Measurements from ENCODE around the gene EMX2.

The EMX2 gene

GRCh38 chr10:117539361-117539773, 3.2 kb upstream of the EMX2 start:
- Histone ChIP-seq H3K27me3 (ENCODE audit: control insufficient read depth in 1 of 2, insufficient read depth in 2 of 2, low read length in 2 of 2) (peaks cover 83 to 92% of the 10 kb centered on the region in 2 donors), H3K27ac (ENCODE audit: low read length) (no peak overlapping the region), H3K4me3 (ENCODE audit: low read length in 2 of 2) (no peak overlapping the region), H3K4me1 (ENCODE audit: control insufficient read depth, insufficient read depth, low read length) (peaks cover 48% of the 10 kb centered on the region), H3K9me3 (ENCODE audit: control insufficient read depth in 2 of 2, low read length in 2 of 2) (no peaks in the 10 kb centered on the region), H3K36me3 (ENCODE audit: control insufficient read depth in 2 of 2, insufficient read depth in 2 of 2, low read length in 2 of 2) (no peaks in the 10 kb centered on the region), H3K9ac (ENCODE audit: low read length in 2 of 2) (no peak overlapping the region)

DNA sequence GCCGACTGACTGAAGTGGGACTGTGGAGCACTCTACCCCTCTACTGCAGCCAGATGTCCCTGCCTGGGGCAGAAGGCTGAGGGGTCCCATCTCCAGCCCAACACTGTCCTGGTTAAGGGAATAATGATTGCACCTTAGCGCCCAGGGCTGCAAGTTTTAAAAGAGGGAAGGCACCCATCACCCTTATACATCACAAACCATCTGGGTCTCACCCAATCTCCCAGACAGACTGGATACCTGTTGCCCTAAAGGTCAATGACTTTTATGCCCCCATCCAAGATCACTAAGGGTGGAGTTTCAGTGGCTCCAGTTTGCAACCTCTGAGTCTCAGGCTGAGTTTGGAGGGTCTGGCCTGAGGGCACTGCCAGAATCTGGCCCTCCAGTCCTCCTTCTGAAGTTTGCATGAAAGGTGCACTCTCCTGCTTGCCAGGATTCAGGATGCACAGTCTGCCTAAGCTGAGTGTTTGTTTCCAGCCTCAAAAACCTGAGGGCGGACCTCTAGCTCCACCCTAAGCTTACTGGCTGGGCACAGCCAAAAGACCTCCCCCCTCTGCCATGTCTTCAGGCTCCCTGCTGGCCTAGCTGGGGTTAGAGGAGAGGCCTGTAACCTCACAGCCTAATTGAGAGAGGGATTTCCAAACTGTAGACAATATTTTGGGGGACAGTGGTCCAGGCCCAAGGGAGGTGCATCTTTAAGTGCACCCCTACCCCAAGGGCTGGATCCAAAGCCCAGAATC, 2.5 kb upstream of the EMX2 start:
- Histone ChIP-seq H3K36me3 (ENCODE audit: control insufficient read depth in 2 of 2, insufficient read depth in 2 of 2, low read length in 2 of 2) (no peaks in the 10 kb centered on the region), H3K4me3 (ENCODE audit: low read length in 2 of 2) (no peak overlapping the region), H3K27ac (ENCODE audit: low read length) (no peak overlapping the region), H3K9ac (ENCODE audit: low read length in 2 of 2) (no peak overlapping the region), H3K27me3 (ENCODE audit: control insufficient read depth in 1 of 2, insufficient read depth in 2 of 2, low read length in 2 of 2) (peaks cover 83 to 92% of the 10 kb centered on the region in 2 donors), H3K4me1 (ENCODE audit: control insufficient read depth, insufficient read depth, low read length) (peaks cover 48% of the 10 kb centered on the region), H3K9me3 (ENCODE audit: control insufficient read depth in 2 of 2, low read length in 2 of 2) (no peaks in the 10 kb centered on the region)

- H3K27me3 ChIP-seq (ENCODE audit: control insufficient read depth in 1 of 2, insufficient read depth in 2 of 2, low read length in 2 of 2), result peaks cover 82 to 92% of the 10 kb centered on the region in 2 donors
- H3K27ac ChIP-seq (ENCODE audit: low read length), result no peak overlapping the region
- no peaks in the 10 kb centered on the region for H3K36me3 ChIP-seq (ENCODE audit: control insufficient read depth in 2 of 2, insufficient read depth in 2 of 2, low read length in 2 of 2)
- peaks cover 49% of the 10 kb centered on the region for H3K4me1 ChIP-seq (ENCODE audit: control insufficient read depth, insufficient read depth, low read length)
- H3K9me3 ChIP-seq (ENCODE audit: control insufficient read depth in 2 of 2, low read length in 2 of 2), result no peaks in the 10 kb centered on the region
- H3K9ac ChIP-seq (ENCODE audit: low read length in 2 of 2), result no peak overlapping the region
- no peak overlapping the region for H3K4me3 ChIP-seq (ENCODE audit: low read length in 2 of 2)
Measured at GRCh38 chr10:117540640-117541404, 1.7 kb upstream of the EMX2 start.

- Histone ChIP-seq H3K36me3 (ENCODE audit: control insufficient read depth in 2 of 2, insufficient read depth in 2 of 2, low read length in 2 of 2) (no peaks in the 10 kb centered on the region), H3K9me3 (ENCODE audit: control insufficient read depth in 2 of 2, low read length in 2 of 2) (no peaks in the 10 kb centered on the region), H3K9ac (ENCODE audit: low read length in 2 of 2) (no peak overlapping the region), H3K4me3 (ENCODE audit: low read length in 2 of 2) (no peak overlapping the region), H3K27me3 (ENCODE audit: control insufficient read depth in 1 of 2, insufficient read depth in 2 of 2, low read length in 2 of 2) (peaks cover 81 to 92% of the 10 kb centered on the region in 2 donors), H3K4me1 (ENCODE audit: control insufficient read depth, insufficient read depth, low read length) (peaks cover 51% of the 10 kb centered on the region), H3K27ac (ENCODE audit: low read length) (no peak overlapping the region)
Measured at GRCh38 chr10:117541405-117541908, 1.1 kb upstream of the EMX2 start.

DNA sequence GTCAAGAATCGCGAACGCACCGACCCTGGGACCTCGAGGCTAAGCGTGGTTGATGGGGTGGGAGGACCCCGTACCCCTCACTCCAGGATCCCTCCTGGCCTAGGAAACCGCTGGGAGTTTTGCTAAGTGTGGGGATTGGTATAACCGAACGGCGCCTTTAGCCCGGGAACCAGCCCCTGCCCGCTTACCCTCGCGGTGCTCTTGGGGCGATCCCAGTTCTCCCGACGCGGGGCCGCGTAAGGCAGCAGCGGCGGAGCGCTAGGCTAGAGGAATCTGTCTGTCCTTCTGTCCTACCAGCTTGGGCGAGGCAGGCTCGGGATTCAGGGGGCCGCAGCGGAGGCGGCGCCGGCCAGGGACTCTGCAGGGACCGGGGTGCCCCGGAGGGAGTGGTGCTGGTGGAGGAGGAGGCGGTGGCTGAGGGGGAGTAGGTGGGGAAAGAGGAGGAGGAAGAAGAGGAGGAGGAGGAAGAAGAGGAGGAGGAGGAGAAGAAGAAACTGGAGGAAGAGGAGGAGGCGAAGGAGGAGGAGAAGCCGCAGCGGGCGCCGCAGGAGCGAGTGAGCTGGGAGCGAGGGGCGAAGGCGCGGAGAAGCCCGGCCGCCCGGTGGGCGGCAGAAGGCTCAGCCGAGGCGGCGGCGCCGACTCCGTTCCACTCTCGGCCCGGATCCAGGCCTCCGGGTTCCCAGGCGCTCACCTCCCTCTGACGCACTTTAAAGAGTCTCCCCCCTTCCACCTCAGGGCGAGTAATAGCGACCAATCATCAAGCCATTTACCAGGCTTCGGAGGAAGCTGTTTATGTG, 439 bp upstream of the EMX2 start:
- Histone ChIP-seq H3K4me1 (ENCODE audit: control insufficient read depth, insufficient read depth, low read length) (peaks cover 52% of the 10 kb centered on the region), H3K4me3 (ENCODE audit: low read length in 2 of 2) (peak overlapping the region in 1 of 2 donors; percentile 22), H3K27me3 (ENCODE audit: control insufficient read depth in 1 of 2, insufficient read depth in 2 of 2, low read length in 2 of 2) (peaks cover 81 to 92% of the 10 kb centered on the region in 2 donors), H3K27ac (ENCODE audit: low read length) (no peak overlapping the region), H3K36me3 (ENCODE audit: control insufficient read depth in 2 of 2, insufficient read depth in 2 of 2, low read length in 2 of 2) (no peaks in the 10 kb centered on the region), H3K9me3 (ENCODE audit: control insufficient read depth in 2 of 2, low read length in 2 of 2) (no peaks in the 10 kb centered on the region), H3K9ac (ENCODE audit: low read length in 2 of 2) (no peak overlapping the region)

GRCh38 chr10:117543225-117544003, 868 bp downstream of the EMX2 start:
- peaks cover 44% of the 10 kb centered on the region for H3K4me1 ChIP-seq (ENCODE audit: control insufficient read depth, insufficient read depth, low read length)
- H3K27me3 ChIP-seq (ENCODE audit: control insufficient read depth in 1 of 2, insufficient read depth in 2 of 2, low read length in 2 of 2), result peaks cover 83 to 92% of the 10 kb centered on the region in 2 donors
- peak overlapping the region; percentile 8 to 66 for H3K4me3 ChIP-seq (ENCODE audit: low read length in 2 of 2)
- no peak overlapping the region for H3K9ac ChIP-seq (ENCODE audit: low read length in 2 of 2)
- no peaks in the 10 kb centered on the region for H3K36me3 ChIP-seq (ENCODE audit: control insufficient read depth in 2 of 2, insufficient read depth in 2 of 2, low read length in 2 of 2)
- H3K27ac ChIP-seq (ENCODE audit: low read length), result no peak overlapping the region
- H3K9me3 ChIP-seq (ENCODE audit: control insufficient read depth in 2 of 2, low read length in 2 of 2), result no peaks in the 10 kb centered on the region

DNA sequence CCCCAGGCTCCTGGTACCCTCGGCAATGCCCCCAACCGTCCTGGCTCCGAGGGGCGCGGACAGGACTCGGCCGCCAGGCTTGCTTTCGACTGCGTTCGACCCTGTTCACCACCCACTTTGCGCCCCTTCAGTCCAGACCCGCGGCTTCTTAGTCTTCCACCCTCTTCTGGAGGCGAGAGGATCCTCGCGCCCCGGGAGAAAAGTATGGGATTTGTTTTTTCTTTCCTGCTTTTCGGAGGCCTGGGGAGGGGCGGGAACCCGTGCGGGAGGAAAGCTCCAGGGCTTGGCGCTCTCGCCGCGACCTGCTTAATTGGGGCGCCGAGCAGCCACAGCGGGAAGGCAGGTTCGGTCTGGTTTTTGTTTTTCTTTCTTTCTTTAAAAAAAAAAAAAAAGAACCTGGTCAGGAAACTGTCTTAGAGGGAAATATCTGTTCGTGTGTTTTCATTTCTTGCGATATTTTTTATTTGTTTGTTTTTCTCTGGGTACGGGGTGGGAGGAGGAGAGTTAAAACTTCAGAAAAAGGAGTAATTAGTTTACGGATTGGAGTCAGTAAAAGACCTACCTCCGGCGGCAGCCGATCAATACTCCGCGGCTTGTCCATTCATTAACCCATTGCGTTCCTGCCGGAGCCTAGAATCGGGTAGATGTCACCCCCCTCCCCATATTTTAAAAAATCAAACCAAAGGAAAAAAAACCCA, 1.6 kb downstream of the EMX2 start:
- Histone ChIP-seq H3K27ac (ENCODE audit: low read length) (no peak overlapping the region), H3K4me3 (ENCODE audit: low read length in 2 of 2) (peak overlapping the region; percentile 8 to 66), H3K9me3 (ENCODE audit: control insufficient read depth in 2 of 2, low read length in 2 of 2) (no peaks in the 10 kb centered on the region), H3K9ac (ENCODE audit: low read length in 2 of 2) (no peak overlapping the region), H3K4me1 (ENCODE audit: control insufficient read depth, insufficient read depth, low read length) (peaks cover 44% of the 10 kb centered on the region), H3K27me3 (ENCODE audit: control insufficient read depth in 1 of 2, insufficient read depth in 2 of 2, low read length in 2 of 2) (peaks cover 77 to 94% of the 10 kb centered on the region in 2 donors), H3K36me3 (ENCODE audit: control insufficient read depth in 2 of 2, insufficient read depth in 2 of 2, low read length in 2 of 2) (no peaks in the 10 kb centered on the region)

DNA sequence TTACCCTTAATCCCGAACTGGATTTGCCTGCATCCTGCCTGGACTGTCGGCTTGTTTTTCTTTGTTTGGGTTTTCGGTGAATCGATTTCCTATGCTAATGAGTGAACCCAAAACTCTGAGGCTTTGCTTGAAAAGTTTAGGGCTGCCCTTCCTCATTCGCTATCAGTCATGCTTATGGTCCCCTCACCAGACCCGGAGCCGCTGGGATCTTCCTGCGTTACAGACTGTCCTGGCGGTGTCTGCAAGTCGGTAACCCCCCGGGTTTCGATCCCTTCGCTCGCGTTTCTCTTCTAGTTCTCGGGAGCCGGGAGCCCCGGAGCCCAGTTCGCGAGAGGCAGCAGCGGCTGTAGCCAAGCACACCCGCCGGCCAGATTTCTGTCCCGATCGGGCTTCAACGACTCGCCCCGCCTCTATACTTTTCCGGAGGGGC, 2.2 kb downstream of the EMX2 start:
- Histone ChIP-seq H3K27me3 (ENCODE audit: control insufficient read depth in 1 of 2, insufficient read depth in 2 of 2, low read length in 2 of 2) (peaks cover 72 to 94% of the 10 kb centered on the region in 2 donors), H3K9ac (ENCODE audit: low read length in 2 of 2) (no peak overlapping the region), H3K4me3 (ENCODE audit: low read length in 2 of 2) (peak overlapping the region; percentile 1 to 61), H3K9me3 (ENCODE audit: control insufficient read depth in 2 of 2, low read length in 2 of 2) (peaks cover 0 to 3% of the 10 kb centered on the region in 2 donors), H3K27ac (ENCODE audit: low read length) (no peak overlapping the region), H3K36me3 (ENCODE audit: control insufficient read depth in 2 of 2, insufficient read depth in 2 of 2, low read length in 2 of 2) (no peaks in the 10 kb centered on the region), H3K4me1 (ENCODE audit: control insufficient read depth, insufficient read depth, low read length) (peaks cover 44% of the 10 kb centered on the region)

- Histone ChIP-seq H3K4me3 (ENCODE audit: low read length in 2 of 2) (peak overlapping the region; percentile 31 to 61), H3K27ac (ENCODE audit: low read length) (no peak overlapping the region), H3K9me3 (ENCODE audit: control insufficient read depth in 2 of 2, low read length in 2 of 2) (peaks cover 0 to 3% of the 10 kb centered on the region in 2 donors), H3K36me3 (ENCODE audit: control insufficient read depth in 2 of 2, insufficient read depth in 2 of 2, low read length in 2 of 2) (no peaks in the 10 kb centered on the region), H3K4me1 (ENCODE audit: control insufficient read depth, insufficient read depth, low read length) (peaks cover 44% of the 10 kb centered on the region), H3K27me3 (ENCODE audit: control insufficient read depth in 1 of 2, insufficient read depth in 2 of 2, low read length in 2 of 2) (peaks cover 71 to 94% of the 10 kb centered on the region in 2 donors), H3K9ac (ENCODE audit: low read length in 2 of 2) (no peak overlapping the region)
Measured at GRCh38 chr10:117545141-117546019, 2.8 kb downstream of the EMX2 start.
